OCI-M1 (cell line): ENCODE results near the gene CFP.
"Not testable (repeated sequence)": the region's sequence is repeated elsewhere in the genome, so short reads cannot be mapped to it uniquely, and the experiment has no call there.

Source experiments
- DNase-seq: peaks from one replicate; lab custom pipeline; 2025; lab: John Stamatoyannopoulos, UW

Gene CFP

DNA sequence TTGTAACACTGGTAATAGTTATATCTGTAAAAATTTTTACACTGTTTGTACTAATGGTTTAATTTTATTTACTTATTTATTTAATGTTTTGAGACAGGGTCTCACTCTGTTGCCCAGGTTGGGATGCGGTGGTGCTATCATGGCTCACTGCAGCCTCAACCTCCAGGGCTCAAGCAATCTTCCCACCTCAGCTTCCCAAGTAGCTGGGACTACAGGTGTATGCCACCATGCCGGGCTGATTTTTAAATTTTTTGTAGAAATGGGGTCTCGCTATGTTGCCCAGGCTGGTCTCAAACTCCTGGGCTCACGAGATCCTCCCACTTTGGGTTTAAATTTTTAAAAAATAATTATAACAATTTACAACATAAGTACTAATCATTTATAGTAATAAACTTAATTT, 26.6 kb downstream of the CFP start:
- DNase-seq, result not testable (repeated sequence)

- no peak for DNase-seq
Observed at GRCh38 chrX:47597222-47597621, 32.5 kb downstream of the CFP start.

- no peak for DNase-seq
Observed at GRCh38 chrX:47596256-47596655, 33.5 kb downstream of the CFP start.

GRCh38 chrX:47595716-47596251, 33.9 kb downstream of the CFP start:
- peak; percentile 12 for DNase-seq

- DNase-seq, result no peak
Observed at GRCh38 chrX:47593522-47593921, 36.2 kb downstream of the CFP start.

GRCh38 chrX:47590984-47591383, 38.7 kb downstream of the CFP start:
- no peak for DNase-seq

GRCh38 chrX:47587906-47588735, 41.6 kb downstream of the CFP start:
- DNase-seq, result no peak

DNA sequence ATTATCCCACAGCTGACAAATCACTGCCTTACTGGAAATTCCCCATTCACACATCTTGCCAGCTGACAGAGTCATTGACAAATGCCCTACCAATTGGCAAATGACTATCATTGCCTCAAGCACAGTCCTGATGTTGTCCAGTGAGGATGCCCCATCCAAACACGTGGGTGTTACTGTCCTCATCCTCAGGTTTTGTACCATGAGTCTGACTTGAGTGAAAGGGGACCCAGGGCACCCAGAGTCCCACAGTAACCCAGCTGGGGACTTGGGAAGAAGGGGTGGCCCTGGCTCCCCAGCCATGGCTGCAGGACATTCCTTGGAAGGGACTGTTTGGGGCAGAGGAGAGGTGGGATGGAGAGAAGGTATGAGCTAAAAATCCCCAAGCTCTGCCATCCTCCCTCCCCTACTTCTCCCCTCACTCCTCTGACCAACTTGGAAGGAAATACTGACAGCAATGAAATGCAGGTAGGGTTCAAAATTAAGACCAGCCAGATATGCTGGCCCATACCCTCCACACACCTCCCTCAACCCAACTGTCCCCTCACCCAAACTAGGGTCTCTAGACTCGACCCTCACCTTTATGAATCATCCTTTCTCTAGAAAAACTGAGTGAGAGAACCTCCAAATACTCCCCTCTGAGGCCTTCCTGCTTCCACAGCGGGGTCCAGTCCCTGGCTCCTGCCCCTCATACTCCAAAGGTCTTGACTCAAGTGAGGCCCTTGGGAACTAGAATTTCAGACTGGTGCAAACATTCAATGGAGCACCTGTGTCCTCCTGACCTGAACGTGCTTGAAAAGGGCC, 42.4 kb downstream of the CFP start:
- no peak for DNase-seq

GRCh38 chrX:47586043-47586787, 43.5 kb downstream of the CFP start:
- no peak for DNase-seq

GRCh38 chrX:47585273-47585672, 44.5 kb downstream of the CFP start:
- no peak for DNase-seq

DNA sequence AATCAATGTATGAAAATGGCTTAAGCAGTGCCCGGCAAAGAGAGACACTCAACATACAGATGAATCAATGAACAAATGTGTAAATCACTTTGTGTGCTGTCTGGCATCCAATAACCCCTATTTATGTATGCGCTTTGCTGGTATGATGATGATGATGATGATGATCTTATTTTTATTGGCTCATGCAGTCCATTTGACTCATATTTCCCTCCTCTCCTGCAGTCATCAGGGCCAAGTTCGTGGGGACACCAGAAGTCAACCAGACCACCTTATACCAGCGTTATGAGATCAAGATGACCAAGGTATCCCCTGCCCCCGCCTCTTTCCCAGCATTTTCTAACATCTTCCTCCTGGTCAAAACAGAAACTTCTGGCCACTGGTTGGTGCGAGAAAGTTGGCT, 45.0 kb downstream of the CFP start:
- DNase-seq, result no peak

DNA sequence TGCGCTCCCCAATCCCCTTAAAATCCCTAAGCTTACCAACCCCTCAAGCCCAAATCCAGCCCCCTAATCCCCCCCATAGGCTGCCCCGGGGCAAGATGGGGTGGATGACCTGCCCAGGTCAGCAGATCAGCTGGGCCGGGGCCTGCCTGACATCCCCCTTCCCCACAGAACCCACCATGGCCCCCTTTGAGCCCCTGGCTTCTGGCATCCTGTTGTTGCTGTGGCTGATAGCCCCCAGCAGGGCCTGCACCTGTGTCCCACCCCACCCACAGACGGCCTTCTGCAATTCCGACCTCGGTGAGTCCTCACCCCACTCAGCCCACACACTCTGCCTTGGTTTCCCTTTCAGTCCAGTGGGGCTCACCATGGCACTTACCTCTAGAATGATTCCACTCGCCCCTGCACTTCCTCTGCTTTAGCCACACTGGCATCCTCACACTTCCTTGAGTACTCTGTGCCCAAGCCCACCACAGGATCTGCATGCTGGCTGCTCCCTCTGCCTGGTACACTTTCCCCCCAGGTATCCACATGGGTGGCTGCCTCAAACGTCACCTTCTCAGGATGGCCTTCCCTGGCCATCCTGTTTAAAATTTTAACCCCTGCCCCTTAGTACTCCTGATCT, 46.4 kb downstream of the CFP start:
- DNase-seq, result no peak

DNA sequence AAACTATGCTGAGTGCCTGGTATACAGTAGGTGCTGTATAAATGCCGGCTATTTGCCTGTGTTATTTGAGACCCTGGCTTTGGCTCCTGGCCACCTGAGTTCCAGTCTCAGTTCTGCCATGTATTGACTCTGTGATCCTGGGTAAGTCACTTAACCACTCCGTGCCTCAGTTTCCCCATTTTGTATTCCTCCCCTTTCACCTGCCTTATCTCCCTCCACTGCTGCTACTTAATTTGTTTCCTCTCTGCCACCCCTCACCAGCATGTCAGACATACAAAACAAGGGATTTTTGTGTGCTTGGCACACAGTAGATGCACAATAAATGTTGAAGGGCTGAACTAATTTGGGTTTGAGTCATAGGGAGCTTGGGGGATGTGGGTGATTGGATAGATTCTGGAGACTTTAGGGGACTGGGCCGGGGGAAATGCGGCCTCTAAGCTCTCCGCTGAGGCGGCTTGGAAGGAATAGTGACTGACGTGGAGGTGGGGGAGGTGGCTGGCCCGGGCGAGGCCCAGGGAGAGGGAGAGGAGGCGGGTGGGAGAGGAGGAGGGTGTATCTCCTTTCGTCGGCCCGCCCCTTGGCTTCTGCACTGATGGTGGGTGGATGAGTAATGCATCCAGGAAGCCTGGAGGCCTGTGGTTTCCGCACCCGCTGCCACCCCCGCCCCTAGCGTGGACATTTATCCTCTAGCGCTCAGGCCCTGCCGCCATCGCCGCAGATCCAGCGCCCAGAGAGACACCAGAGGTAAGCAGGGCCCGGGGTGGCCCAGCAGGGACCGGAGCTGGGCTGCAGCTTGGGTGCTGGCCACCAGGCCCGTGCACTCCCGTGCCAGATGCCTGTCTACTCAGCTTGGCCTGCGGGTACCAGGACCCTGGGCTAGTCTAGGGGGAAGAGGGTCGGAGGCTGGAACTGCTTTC, 47.7 kb downstream of the CFP start, which contains the start of gene TIMP1:
TSS of gene TIMP1 (plus strand) at position 706 of the 917 bp plus-strand sequence. CDS start 980 bp downstream, outside the sequence.
- DNase-seq, result peak; percentile 95

GRCh38 chrX:47579537-47579936, 50.2 kb downstream of the CFP start:
- no peak for DNase-seq

DNA sequence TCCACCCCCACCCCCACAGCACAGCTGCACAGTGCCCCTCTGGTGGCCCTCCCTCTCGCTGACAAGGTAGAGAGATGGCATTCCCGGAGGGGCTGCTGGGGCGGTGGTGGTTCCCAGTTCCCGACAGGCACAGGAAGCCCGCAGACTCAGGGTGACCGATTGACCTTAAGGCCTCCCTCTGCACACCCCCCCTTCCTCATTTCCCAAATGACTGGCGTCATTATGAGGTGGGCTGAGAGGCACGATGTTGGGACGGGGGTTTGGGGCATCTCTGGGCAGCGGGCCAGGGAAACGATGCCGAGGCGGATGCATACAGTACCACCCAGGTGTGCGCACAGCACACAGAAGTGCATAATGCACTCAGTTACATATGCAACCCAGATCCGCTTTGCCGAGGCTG, 51.0 kb downstream of the CFP start:
- no peak for DNase-seq

GRCh38 chrX:47577901-47578300, 51.8 kb downstream of the CFP start:
- DNase-seq, result no peak

DNA sequence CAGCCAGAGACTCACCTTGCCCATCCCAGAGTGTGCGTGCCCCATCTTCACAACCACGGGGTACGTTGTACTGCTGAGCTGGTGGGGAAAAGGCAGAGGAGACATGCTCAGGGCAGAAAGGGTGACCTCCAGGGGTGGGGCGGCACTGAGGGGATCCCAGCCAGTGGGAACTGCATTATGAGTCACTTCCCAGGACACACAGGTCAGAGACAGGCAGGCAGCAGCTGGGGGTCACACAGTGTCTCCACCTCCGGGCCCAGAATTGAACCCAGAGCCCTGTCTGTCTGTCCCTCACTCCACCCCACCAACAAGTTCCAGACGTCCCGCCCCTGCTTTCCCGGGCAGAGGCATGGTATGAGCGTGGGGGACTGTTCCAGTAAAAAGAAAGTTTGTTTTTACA, 52.3 kb downstream of the CFP start:
- DNase-seq, result no peak

DNA sequence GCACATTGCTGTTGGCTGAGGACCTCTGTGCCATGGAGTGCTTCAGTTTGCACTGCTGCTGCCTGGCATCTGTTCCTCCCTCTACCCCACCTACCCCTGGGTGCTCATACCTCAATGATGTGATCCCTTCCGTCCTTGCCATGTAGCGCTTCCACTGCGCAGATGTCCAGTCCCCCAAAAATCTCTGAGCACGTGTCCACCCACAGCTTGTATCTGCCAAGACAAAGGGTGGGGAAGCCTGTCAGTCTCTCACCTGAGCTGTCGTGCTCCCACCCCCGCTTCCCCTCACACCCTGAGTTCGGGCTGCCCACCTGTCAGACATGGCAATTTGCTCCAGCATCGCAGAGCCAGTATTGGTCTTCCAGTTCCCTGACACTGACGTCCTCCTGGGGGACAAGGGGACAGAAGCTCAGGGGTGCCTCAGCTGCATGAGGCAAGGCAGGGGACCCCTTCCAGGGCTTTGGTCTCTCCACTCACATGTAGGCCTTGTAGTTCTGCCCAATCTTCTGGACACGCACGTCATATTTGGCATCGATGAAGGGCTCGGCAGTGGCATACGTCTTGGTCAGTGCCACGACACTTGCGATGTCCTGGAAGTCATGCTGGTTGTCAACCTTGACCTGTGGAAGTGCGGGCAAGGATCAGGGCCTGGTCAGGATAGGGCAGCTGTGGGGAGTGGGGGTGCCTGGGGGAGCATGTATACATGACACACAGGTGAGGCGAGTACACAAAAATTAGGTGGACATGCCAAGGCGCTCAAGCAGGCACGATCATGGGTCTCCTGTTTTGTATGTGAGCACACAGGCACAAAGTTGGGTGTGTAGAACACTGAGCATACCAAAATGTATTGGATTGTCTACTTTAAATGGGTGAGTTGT, 53.5 kb downstream of the CFP start:
- DNase-seq, result no peak

GRCh38 chrX:47574547-47575301, 55.0 kb downstream of the CFP start:
- no peak for DNase-seq
